Ishikawa (cell line): Measurements from ENCODE around the gene HOXA10.

Experiments used
- CEBPB ChIP-seq: IDR thresholded peaks from 2 replicates; pipeline ENCODE4 v1.6.1; 2012
- CREB1 ChIP-seq: IDR thresholded peaks from 2 replicates; pipeline ENCODE4 v1.6.1; 2012; ENCODE audit warnings: low read depth
- EGR1 ChIP-seq: IDR thresholded peaks from 2 replicates; pipeline ENCODE4 v1.6.1; 2012
- EP300 ChIP-seq: IDR thresholded peaks from 2 replicates; pipeline ENCODE4 v1.6.1; 2012; ENCODE audit warnings: borderline replicate concordance
- FOXM1 ChIP-seq: IDR thresholded peaks from 2 replicates; pipeline ENCODE4 v1.6.1; 2012; ENCODE audit warnings: low read depth, borderline replicate concordance
- NFIC ChIP-seq: IDR thresholded peaks from 2 replicates; pipeline ENCODE4 v1.6.1; 2012
- RAD21 ChIP-seq: IDR thresholded peaks from 2 replicates; pipeline ENCODE4 v1.6.1; 2012; ENCODE audit warnings: low read depth
- TAF1 ChIP-seq: IDR thresholded peaks from 2 replicates; pipeline ENCODE4 v1.6.1; 2012; ENCODE audit warnings: low read depth, mild to moderate bottlenecking
- TCF12 ChIP-seq: IDR thresholded peaks from 2 replicates; pipeline ENCODE4 v1.6.1; 2012; ENCODE audit warnings: low read depth
- TEAD4 ChIP-seq: IDR thresholded peaks from 2 replicates; pipeline ENCODE4 v1.6.1; 2012
- YY1 ChIP-seq: IDR thresholded peaks from 2 replicates; pipeline ENCODE4 v1.6.1; 2012; ENCODE audit warnings: low read depth
- ZBTB7A ChIP-seq: IDR thresholded peaks from 2 replicates; pipeline ENCODE4 v1.6.1; 2012; ENCODE audit warnings: low read depth
- TF ChIP-seq, protein P1 (sequence below): IDR thresholded peaks from 2 replicates; pipeline ENCODE4 v1.6.1; 2012; ENCODE audit warnings: low read depth, mild to moderate bottlenecking
- TF ChIP-seq, protein P2 (sequence below): IDR thresholded peaks from 2 replicates; pipeline ENCODE4 v1.6.1; 2012
- TF ChIP-seq, protein P3 (sequence below): IDR thresholded peaks from 2 replicates; pipeline ENCODE4 v1.6.1; 2012

The HOXA10 gene

DNA sequence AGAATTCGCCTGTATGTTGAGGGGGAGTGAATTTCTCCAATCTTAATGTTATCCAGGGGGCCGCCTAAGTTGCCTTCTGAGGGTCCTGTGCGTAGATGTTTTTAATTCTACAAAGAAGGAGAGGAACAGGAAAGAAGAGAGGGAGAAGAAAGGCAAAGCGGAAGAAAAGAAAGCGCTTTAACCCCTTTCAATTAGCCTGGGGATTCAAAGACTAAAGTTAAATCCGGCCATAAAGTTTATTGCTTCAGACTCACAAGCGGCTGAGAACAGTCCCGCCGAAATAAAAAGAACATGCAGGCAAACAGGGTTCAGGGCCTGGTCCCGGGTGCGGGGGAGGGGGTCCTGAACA lies 35.2 kb downstream of the HOXA10 start:
- TF ChIP-seq, protein P1, sequence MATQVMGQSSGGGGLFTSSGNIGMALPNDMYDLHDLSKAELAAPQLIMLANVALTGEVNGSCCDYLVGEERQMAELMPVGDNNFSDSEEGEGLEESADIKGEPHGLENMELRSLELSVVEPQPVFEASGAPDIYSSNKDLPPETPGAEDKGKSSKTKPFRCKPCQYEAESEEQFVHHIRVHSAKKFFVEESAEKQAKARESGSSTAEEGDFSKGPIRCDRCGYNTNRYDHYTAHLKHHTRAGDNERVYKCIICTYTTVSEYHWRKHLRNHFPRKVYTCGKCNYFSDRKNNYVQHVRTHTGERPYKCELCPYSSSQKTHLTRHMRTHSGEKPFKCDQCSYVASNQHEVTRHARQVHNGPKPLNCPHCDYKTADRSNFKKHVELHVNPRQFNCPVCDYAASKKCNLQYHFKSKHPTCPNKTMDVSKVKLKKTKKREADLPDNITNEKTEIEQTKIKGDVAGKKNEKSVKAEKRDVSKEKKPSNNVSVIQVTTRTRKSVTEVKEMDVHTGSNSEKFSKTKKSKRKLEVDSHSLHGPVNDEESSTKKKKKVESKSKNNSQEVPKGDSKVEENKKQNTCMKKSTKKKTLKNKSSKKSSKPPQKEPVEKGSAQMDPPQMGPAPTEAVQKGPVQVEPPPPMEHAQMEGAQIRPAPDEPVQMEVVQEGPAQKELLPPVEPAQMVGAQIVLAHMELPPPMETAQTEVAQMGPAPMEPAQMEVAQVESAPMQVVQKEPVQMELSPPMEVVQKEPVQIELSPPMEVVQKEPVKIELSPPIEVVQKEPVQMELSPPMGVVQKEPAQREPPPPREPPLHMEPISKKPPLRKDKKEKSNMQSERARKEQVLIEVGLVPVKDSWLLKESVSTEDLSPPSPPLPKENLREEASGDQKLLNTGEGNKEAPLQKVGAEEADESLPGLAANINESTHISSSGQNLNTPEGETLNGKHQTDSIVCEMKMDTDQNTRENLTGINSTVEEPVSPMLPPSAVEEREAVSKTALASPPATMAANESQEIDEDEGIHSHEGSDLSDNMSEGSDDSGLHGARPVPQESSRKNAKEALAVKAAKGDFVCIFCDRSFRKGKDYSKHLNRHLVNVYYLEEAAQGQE: no peak
- TF ChIP-seq EP300: no peak
- no peak for TF ChIP-seq TCF12
- TF ChIP-seq TAF1: no peak
- TF ChIP-seq ZBTB7A: no peak
- TF ChIP-seq, protein P2, sequence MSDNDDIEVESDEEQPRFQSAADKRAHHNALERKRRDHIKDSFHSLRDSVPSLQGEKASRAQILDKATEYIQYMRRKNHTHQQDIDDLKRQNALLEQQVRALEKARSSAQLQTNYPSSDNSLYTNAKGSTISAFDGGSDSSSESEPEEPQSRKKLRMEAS: no peak
- no peak for TF ChIP-seq FOXM1
- no peak for TF ChIP-seq CREB1
- no peak for TF ChIP-seq EGR1
- TF ChIP-seq CEBPB: no peak
- no peak for TF ChIP-seq TEAD4

DNA sequence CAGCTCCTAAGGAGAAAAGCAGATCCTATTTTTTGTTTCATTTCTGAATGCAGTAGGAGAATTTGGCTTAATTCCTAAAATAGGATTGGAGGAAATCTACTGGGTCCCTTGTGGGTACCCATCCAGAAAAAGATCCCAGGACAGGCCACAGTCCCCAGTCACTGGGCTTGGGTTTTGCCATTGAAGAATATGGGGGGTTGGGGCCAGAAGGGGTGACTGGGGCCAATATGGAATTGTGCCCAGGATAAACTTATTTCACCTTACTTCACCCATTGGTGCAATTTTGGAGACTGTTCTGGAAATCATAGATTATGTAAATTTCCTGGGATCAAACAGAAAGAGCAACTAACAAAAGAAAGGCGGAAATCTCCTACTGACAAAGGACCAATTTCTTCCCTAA lies 35.6 kb downstream of the HOXA10 start:
- TF ChIP-seq, protein P2: no peak
- TF ChIP-seq NFIC (no peak), FOXM1 (no peak), CREB1 (no peak), TEAD4 (no peak), EP300 (no peak), ZBTB7A (no peak), TAF1 (no peak), YY1 (no peak), EGR1 (no peak), RAD21 (no peak), TCF12 (no peak), CEBPB (no peak)
- TF ChIP-seq, protein P3, sequence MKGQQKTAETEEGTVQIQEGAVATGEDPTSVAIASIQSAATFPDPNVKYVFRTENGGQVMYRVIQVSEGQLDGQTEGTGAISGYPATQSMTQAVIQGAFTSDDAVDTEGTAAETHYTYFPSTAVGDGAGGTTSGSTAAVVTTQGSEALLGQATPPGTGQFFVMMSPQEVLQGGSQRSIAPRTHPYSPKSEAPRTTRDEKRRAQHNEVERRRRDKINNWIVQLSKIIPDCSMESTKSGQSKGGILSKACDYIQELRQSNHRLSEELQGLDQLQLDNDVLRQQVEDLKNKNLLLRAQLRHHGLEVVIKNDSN: no peak
- TF ChIP-seq, protein P1: no peak

DNA sequence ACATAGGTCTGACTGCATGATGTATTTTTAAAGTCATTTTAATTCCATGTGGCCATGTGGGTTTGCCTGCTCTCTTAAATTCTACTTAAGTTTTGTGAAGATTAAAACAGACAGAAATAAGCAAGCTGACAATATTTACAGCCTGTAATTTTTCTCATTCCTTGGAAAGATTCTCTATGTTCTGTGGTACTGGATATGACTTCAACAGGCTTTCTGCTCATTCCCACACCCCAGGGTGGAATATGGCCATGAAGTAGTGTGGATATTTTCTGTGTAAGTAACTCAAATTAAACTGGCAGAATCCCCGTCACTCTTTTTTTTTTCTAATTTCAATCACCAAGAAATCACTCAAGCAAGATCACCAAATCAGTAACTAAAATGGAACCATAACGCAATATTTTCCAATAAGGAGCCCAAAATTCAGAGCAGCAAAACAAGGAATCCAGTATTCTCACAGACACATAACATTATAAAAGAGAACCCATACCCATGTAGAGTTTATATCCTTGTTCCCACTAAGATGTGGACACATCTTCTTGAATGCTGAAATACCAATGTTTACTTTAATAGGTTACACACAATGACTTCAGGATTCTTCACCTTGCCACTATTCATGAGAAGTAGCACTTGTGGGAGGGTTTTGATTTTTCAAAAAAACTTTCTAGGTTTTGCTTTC lies 36.3 kb downstream of the HOXA10 start:
- TF ChIP-seq RAD21 (no peak), FOXM1 (no peak), TEAD4 (no peak), TAF1 (no peak)
- TF ChIP-seq, protein P3: no peak

DNA sequence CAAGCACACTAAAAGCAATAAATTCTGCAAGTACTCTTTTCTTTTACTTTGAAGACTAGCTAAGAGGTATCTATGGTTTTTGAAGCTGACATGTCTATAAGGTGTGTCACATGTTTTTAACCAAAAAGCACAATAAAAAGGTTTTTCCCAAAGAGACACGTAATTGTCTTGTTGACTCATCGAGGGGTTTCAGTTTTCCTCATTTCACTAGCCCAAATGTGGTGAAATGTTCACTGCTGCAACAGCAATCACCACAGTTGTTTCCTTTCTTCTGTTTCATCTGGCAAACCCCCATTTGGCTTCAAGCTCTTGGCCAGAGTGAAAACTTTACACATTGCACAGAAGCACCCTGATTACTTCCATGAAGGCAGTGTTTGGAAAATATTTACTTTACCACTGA lies 39.7 kb downstream of the HOXA10 start:
- no peak for TF ChIP-seq NFIC
- TF ChIP-seq EP300: no peak
- TF ChIP-seq CEBPB: no peak
- no peak for TF ChIP-seq RAD21
- no peak for TF ChIP-seq ZBTB7A
- no peak for TF ChIP-seq EGR1
- no peak for TF ChIP-seq TCF12
- TF ChIP-seq, protein P2: no peak
- no peak for TF ChIP-seq FOXM1

DNA sequence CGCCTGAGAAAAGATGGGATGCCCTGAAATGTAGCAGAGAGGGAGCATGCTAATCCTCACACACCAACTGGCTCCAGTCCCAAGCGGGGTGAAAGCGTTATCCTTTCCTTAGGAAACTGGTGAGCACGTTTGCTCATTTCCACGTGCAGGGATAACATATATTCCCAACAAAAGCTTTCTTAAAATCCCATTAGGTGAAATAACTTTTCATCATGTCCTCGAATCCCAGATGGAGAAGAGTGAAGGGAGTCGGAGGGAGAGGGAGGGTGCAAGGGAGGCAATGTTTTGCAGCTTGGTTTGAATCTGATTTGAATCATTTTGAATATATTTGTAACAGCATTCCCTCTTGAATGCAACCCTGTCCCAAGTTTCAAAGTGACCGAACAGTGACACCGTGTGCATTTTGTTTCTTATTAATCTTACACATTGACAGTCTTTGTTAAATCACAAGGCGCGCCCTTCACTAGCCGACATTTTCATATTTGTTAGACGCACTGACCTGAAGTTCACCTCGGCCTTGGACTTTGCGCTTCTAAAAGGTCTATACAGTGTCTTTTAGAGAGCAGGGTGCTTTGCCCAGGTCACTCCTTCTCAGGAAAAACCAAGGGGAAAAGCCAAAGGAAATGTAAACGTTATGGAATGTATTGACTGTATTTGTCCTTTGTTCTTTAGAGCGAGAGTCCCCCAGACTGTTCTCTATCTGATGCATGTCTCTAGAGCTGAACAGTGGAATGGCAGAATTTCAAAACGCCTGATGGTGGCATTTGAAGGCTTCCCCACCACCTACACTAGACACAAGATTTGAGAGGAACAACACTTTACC lies 40.5 kb downstream of the HOXA10 start:
- TF ChIP-seq TEAD4 (no peak), ZBTB7A (no peak), TCF12 (no peak), CREB1 (no peak), RAD21 (no peak), CEBPB (no peak), TAF1 (no peak), NFIC (no peak), YY1 (no peak), EP300 (no peak), EGR1 (no peak)
- TF ChIP-seq, protein P2: no peak
- TF ChIP-seq, protein P3: no peak
- TF ChIP-seq, protein P1: no peak
